GM21515 (cell line): ENCODE measurements around the gene CCDC102A.

ENCODE experiments used
- ATAC-seq: cut with Tn5 transposase; IDR thresholded peaks from one replicate; pipeline ENCODE4 v1.9.1; 2021; ENCODE audit not compliant: unreplicated experiment

Gene CCDC102A

DNA sequence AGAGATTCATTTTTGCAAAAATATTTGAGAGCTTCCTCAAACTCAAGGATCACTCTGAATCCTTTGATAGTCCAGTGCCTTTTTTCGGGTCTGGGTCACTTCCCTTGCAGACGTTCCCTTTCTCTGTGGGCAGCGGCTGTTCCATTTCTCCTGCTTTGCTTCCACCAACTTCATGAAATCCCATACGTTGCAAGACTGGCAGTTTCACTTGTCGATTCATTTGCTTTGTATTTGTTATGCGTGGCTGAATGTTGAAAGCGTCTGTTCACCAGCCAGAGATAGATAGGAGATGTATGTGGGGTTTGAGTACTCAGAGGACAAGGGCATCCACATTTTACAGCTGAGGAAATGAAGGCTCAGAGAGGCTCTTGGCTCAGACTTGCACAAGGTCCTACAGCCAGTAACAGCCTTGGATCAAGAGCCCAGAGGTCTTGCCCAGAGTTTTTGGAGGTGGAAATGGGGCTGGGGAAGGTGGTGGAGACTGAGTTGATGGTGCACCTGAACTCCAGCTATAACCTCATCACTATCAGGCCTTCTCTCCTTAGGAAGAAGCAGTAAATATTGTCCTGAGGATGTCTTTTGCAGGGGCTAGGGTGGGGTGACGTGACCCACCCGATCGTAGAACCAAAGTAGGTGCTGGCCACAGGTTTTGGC is 1.3 kb upstream of the CCDC102A start:
- no peak for ATAC-seq

DNA sequence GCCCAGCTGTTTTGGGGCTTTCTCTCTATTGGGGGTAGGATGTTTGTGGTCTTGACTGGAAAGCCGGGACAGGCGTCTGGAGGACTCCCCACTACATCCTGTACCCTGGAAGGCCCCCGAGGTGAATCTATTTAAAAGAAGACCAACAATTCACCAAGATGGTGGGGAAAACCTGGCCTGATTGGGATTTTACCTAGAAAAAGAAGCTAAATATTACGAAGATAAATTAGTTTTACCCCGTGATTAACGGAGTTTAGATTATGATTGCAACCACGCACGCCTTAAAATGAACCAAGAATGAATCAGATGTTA is 779 bp upstream of the CCDC102A start:
- no peak for ATAC-seq

DNA sequence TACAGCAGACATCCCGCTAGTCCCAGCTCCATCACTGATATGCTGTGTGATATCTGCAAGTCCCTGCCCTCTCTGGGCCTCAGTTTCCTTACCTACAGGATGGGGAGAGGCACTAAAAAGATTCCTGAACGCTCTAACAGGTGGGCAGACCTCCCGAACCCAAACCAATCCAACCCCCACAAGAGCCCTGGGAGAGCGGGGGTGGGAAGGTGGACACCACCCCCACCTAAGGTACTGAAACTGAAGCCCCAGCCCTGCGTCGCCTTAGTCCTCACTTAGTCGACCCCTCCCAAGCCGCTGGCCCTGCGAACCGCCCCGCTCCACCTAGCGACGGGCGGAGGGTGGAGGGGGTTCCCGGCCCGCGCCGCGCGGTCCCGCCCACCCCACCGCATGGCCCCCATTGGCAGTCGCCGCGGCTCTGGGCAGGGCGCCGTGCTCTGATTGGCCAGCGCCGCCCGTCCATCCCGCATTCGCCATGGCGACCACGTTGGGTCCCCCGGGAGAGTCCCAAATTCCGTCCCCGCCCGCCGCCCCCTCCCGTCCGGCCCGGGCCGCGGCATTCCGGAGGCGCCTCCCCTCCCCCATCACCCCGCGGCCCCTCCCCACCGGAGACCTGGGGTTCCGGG is 578 bp downstream of the CCDC102A start:
- ATAC-seq: peak; percentile 64

DNA sequence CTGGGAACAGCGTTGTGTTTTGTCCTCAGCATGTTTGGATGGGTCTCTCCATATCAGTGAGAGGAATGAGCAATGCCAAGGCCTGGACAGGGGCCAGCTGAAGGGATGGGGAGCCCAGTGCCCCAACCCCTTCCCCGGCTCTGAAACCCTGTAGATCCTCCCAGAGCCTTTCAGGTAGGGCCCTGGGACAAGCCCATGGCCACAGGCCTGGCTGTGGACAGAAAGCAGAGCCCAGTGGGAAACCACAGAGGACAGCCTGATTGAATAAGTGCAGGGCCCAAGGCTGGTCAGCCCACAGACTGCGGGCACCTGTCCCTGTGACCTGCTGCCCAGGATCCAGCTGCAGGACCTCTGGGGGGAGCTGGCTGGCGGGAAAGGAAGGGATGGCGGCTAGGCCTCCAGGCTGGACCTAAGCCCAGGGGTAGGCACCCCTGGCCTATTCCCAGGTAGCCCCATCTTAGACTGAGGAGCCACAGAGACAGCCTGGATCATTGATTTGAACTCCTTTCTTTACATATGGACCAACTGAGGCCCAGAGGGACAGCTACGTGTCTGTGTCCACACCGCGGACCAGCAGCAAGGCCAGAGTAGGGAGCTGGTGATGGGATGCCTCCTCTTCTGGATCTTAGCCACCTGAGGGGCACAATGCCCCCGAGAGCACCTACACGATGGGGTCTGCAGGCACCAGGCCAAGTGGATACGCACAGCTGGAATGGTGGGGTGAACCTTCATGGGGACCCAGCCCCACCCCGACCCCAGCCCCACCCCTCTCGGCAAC is 1.3 kb downstream of the CCDC102A start:
- ATAC-seq: no peak

DNA sequence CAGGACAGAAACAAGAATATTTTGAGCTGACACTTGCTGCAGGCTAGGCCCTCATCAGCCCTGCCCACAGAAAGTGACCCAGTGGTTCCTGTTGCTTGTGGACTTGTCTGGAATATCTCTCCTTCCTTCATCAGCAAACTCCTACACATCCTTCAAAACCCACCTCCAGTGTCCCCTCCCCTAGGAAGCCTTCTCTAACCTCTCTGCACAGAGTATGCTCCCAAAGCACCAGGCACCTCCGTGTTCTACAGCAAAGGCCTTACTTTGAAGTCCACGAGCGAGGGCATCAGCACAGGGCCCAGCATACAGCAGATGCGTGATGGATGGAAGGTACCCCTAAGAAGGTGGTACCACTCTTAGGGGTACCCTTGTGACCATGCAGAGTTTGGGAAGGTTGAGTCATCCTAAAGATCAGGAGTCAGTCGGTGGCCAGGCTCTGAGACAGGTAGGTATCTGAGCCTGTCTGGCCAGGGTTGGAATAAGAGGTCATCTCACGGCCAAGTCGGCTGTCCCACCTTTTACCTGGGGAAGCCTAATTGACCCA is 2.0 kb downstream of the CCDC102A start:
- ATAC-seq: no peak

DNA sequence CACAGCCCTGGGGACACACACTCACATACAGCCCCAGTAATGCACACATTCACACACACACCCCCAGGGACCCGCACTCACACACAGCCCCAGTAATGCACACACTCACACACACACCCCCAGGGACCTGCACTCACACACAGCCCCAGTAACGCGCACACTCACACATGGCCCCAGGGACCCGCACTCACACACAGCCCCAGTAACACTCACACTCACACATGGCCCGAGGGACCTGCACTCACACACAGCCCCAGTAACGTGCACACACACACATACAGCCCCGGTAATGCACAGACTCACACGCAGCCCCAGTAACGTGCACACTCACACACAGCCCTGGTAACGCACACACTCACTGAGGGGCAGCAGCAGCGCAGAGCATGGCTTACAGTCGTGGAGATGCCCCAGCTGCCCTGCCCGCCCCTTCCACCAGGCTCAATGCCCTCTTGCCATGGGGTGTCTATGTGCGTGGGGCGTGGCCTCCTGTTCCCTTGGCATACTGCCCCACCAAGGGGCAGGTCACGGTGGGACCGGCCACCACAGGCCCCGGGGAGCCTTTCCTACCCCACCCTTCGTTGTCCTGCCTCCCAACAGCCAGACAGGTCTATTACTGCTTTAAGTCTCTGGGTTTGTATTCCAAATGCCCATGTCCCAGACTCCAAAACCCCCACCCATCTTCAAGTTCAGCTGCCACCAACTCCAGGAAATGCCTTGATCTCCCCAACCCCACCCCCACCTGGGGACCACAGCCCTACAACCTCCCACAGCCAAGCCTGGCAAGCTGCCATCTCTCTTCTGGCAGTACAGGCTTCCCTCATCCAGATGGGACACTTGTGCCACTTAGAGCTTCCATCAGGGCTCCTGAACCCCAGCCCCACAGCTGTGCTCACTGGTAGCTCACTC is 2.7 kb downstream of the CCDC102A start:
- no peak for ATAC-seq

DNA sequence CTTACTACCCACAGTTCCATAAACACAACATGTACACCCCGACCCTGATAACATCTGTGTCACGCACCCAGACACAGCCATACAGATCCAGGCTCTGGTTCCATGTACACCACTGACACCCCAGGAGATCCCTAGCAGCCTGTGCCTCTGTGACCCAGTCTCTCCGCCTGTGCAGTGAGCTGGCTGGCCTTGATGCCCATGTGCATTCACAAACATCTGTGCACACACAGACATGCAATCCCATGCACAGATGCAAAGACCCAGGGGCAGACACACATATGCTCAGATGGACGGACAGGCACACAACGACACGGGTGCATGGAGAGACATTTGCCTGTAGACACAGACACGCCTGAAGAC is 4.1 kb downstream of the CCDC102A start:
- ATAC-seq: no peak

DNA sequence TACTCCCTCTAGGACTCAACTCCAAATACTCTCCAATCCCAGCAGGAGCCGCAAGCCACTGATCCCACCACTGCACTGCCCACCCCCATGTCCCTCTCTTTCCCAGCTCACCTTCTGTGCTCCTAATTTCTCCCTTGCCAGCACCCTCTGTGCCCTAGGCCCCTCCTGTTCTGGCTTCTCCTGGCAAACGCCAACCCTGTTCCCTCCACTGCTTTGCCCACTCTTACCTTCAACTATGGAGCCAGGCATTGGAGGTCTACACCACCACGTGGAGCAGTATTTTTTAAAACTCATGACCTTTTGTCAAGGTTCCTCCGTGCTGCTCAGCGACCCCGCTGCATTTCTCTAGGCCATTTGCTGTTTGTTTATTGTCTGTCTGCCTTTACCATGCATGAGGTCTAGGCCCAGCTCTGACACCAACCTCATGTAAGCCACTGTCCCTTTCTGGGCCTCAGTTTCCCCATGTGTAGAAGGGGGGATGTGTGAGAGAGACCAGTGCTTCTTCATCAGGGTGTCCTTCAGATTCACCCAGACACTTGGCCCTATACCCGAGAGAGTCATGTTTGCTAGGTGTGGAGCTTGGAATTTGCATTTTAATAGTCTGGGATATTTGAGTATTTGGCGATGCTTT is 4.6 kb downstream of the CCDC102A start:
- ATAC-seq: no peak

DNA sequence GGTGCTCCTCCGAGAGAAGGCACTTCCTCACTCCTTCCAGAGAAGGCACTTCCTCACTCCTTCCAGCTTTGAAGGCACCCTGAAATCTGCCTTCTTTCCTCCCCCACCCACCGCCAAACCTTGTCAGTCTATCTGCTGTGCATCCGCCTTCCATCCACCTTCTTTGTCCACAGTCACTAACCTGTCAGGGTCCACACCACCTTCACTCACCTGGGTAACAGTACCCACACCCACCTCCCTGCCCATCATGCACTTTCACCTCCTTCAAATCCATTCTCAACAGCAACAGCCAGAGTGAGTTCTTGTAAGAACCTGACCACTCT is 5.2 kb downstream of the CCDC102A start:
- ATAC-seq: no peak

DNA sequence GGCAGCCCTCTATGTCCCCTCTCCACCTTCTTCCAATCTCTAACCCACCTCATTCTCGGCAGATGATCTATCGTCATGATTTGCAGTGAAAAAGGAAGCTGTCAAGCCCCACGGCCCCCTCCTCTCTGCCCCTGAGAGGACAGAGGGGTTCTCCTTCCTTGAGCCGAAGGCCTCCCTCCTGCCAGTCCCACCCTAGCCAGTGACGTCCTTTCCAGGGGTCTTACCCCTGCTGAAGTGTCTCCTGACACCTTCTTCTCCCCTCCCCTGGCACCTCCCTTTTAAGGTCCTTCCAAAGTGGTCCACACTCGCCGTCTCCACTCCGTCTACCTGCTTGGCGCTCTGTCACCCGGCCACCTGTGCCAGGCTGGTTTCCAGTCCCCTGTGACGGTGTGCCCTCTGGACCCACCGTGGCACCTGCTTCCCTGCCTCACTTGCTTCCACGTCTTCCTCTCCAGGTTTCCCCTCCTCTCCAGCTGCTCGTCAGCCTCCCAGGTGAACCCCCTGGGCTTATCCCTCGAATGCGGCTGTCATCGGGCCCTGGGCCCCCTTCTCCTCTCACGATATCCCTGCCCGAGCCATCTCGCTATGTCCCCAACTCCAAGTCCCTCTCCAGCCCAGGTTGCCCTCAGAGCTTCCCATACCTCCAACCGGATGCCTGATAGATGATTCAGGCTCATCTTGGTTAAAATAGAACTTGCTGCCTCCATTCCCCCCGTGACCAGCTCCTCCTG is 5.7 kb downstream of the CCDC102A start:
- ATAC-seq: no peak

DNA sequence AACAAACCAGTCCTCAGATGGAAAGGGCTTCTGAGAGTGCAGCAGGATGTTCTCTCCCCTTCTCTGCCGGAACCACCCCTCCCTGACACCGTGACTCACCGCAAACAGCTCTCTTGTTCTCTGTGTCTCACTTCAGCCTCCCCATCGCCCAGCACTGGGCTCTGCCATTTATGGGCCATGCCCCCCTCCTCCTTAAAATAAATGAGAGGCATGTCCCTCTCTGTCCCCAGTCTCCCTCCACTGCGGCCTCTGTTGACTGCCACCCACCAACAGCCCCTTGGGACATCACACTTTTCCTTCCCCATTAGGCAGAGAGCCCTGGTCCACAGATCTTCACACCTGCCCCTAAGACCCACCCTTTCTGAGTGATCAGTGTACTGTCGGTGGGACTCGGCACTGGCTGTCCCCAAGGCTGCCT is 6.3 kb downstream of the CCDC102A start:
- ATAC-seq: peak; percentile 71

DNA sequence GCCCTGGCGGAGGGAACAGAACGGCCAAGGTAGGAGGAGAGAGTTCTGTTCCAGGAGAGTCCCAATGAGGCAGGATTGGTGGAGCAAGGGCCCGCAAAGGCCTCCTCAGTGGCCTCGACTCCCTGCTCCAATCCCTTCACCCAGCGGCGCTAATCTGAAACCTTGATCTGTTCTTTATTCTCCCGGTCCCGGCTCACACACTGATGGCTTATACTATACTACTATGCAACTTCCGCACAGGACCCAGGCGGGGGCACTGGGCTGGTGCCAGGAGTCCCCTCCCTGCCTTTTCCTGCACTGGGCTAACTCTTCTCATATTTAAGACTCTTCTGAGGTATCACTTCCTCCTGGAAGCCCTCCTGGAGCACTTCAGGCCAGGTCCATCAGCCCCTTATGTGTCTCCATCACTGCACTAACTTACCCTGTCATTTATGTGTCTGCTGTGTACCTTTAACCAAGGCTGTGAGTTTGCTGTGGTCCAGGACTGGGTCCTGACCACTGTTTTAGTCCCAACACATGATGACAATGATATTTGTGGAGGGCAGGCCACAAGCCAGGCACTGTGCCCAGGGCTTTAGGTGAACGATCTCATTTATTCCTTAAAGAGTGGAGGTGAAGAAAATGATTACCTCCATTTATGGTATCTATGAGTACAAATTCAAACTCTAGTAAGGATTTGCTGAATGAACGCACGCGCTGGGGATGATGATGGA is 6.8 kb downstream of the CCDC102A start:
- ATAC-seq: no peak

DNA sequence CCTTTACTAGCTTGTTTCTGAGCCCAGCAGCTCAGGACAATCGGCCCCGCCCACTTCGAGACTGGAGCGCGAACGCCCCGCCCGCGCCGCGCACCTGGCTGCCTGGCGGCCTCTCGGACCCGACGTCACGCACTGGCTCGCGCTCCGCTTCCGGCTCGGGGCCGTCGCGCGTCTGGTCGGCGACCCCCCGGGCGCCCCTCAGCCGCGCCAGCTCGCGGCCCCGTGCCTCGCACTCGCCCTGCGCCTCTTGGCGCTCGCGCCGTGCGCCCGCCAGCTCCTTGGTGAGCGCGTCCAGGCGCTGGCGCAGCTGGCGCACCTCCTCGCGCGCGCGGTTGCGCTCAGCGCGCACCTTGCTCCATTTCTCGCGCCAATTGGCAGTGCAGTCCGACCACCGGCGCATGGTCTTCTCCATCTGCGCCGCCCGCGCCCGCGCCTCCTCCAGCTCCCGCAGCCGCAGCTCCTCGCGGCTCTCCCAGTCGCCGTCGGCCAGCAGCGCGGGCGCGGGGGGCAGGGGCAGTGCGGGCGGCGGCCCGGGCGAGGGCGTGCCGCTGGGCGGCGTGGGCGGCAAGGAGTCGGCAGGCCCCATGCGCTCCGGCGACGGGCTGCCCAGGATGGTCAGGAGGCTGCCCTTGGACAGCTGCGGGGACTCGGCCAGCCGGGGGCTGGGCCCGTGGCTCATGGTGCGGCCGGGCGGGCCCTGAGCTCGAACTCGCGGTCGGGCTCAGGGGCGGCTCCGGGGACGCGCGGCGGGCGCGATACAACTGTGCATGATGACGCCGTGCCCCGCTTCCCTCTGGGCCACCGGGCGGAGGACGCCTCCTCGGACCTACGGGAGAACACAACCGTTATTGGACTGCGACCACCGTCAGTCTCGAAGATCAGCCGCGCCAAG is 7.6 kb downstream of the CCDC102A start:
- no peak for ATAC-seq

DNA sequence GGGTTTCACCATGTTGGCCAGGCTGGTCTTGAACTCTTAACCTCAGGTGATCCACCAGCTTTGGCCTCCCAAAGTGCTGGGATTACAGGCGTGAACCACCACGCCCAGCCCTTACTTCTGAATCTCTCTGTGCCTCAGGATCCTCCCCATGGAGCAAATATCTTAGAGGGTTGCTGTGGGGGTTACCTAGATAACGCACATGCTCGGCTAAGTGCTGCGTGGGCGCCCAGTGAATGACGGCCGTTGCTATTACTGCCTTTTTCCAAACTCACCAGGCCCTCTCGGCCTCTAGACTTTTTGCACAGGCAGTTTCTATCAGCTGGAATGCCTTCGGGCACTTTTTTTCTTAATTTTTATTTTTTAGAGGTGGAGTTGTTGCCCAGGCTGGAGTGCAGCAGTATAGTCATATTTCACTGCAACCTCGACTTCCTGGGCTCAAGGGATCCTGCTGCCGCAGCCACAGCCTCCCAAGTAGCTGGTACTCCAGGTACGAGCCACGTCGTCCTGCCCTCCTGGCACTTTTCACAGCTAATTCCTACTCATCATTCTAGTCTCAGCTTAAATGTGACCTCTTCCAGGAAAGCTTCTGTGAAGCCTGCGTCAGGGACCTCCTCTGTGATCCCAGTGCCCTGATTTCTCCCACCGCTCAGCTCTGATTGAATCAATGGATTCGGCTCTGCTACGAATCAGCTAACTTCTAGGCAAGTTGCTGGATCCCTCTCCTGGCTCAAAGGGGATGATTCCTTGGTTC is 8.6 kb downstream of the CCDC102A start:
- no peak for ATAC-seq

DNA sequence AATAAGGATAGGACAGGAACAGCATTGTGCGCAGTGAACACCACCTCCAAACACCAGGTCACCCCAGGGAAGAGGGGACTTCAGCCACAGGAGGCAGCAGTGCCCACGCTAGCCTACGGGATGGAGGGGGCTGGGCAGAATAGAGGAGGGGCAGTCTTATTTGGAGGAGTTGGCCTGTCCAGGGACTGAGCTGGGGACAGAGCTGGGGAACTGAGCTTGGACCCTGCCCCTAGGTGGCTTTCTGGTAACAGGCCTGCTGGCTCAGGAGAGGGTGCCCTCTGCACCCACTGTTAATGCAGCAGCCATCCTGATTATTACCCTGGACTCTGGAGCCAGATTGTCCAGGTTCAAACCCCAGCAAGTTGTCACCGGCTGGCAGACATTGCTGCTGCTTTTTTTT is 9.3 kb downstream of the CCDC102A start:
- no peak for ATAC-seq

DNA sequence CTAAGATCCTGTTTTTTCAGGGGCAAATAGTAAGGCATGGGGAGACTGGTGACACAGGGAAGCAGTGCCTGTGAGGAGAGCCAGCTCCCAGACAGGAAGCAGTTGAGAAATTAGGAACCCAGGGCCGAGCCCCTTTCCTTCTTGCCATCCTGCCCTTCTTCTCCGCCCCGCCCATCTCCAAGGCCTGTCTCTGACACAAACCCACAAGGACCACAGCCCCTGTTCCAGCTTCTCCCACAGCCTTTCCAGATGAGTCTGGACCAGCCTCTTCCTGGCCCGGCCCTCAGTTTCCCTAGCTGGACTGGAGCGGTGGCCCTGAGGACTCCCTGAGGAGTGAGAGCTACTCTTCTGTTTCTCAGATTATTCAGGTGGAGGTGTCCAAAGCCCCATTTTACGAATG is 9.9 kb downstream of the CCDC102A start:
- no peak for ATAC-seq

DNA sequence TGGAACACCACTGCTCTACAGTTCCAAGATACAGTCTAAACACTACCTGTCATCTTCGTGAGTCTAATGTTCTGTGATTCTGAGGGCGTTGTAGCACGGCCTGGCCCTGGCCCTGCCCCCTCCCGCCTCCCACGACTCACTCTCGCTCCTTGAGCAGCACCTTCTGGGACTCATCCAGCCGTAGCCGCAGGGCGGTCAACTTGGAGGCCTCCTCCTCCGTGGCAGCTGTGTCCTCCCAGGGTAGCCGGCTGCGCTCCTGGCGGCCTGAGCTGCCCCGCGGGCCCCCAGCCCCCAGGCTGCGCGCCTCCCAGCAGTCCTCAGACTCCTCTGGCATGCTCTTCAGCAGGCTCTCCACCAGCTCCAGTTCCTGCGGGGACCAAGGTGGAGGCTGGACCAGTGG is 10.6 kb downstream of the CCDC102A start:
- ATAC-seq: no peak

DNA sequence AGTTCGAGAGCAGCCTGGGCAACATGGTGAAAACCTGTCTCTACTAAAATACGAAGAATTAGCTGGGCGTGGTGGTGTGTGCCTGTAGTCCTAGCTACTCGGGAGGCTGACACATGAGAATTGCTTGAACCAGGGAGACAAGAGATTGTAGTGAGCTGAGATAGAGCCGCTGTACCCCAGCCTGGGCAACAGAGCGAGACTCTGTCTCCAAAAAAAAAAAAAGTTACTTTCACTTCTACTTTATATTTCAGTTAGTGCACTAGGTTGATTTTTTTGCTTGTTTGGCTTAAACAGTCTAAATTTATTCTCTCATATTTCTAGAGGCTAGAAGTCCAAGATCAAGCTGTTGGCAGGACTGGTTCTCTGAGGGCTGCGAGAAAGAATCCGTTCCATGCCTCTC is 13.4 kb downstream of the CCDC102A start:
- ATAC-seq: no peak
